Subcutaneous abdominal adipose tissue (tissue), 5 donors: ENCODE results near the gene TRIO.
"Not testable (repeated sequence)": the region's sequence is repeated elsewhere in the genome, so short reads cannot be mapped to it uniquely, and the experiment has no call there.

ENCODE experiments used
- H3K27ac ChIP-seq: one replicate; pipeline ENCODE4 v1.7.0; 2013; ENCODE audit warnings: low read depth, mild to moderate bottlenecking, inconsistent platforms, low read length, moderate library complexity
- H3K27me3 ChIP-seq, 5 donors: one replicate each; pipeline ENCODE4 v1.7.0; 2013; ENCODE audit warnings: low read length in 5 of 5, inconsistent platforms in 1 of 5; ENCODE audit not compliant: control insufficient read depth in 5 of 5, insufficient read depth in 4 of 5
- H3K36me3 ChIP-seq, 5 donors: one replicate each; pipeline ENCODE4 v1.7.0; 2013; ENCODE audit warnings: low read length in 5 of 5; ENCODE audit not compliant: control insufficient read depth in 5 of 5, insufficient read depth in 5 of 5
- H3K4me1 ChIP-seq, 5 donors: one replicate each; pipeline ENCODE4 v1.7.0; 2013; ENCODE audit warnings: low read length in 5 of 5, mild to moderate bottlenecking in 3 of 5, moderate library complexity in 1 of 5; ENCODE audit not compliant: control insufficient read depth in 5 of 5, insufficient read depth in 5 of 5
- H3K4me3 ChIP-seq, 5 donors: one replicate each; pipeline ENCODE4 v1.7.0; 2013; ENCODE audit warnings: low read length in 5 of 5, low read depth in 1 of 5
- H3K9ac ChIP-seq, 5 donors: one replicate each; pipeline ENCODE4 v1.7.0; 2013; ENCODE audit warnings: low read length in 5 of 5, mild to moderate bottlenecking in 4 of 5, moderate library complexity in 3 of 5
- H3K9me3 ChIP-seq, 5 donors: one replicate each; pipeline ENCODE4 v1.7.0; 2013; ENCODE audit warnings: low read length in 5 of 5; ENCODE audit not compliant: control insufficient read depth in 5 of 5
- donor health status: healthy.
- donor health status: healthy.
- donor health status: healthy.
- donor health status: healthy.
- donor health status: healthy.

The TRIO gene

DNA sequence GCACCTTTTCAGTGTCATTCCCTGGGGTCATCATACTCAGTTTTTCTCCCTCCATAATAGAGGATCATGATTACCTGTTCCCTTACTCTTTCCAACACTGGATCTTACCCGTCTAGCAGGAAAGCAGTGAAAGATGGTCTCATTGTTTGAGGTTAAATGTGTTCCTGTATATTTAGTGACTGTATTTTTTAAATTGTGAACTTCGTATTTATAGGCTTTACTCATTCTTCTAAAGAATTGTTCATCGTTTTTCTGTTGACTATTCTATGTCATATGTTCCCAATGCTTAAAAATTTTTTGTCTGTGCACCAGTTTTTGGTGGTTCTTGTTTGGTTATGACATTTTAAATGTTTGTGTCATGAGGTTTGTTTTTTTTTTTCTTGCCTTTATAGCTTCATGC is 233.6 kb downstream of the TRIO start:
- Histone ChIP-seq H3K36me3 (peaks cover 46 to 91% (median 70%) of the 10 kb centered on the region in 5 donors), H3K4me1 (no peaks in the 10 kb centered on the region), H3K9ac (no peak overlapping the region)

DNA sequence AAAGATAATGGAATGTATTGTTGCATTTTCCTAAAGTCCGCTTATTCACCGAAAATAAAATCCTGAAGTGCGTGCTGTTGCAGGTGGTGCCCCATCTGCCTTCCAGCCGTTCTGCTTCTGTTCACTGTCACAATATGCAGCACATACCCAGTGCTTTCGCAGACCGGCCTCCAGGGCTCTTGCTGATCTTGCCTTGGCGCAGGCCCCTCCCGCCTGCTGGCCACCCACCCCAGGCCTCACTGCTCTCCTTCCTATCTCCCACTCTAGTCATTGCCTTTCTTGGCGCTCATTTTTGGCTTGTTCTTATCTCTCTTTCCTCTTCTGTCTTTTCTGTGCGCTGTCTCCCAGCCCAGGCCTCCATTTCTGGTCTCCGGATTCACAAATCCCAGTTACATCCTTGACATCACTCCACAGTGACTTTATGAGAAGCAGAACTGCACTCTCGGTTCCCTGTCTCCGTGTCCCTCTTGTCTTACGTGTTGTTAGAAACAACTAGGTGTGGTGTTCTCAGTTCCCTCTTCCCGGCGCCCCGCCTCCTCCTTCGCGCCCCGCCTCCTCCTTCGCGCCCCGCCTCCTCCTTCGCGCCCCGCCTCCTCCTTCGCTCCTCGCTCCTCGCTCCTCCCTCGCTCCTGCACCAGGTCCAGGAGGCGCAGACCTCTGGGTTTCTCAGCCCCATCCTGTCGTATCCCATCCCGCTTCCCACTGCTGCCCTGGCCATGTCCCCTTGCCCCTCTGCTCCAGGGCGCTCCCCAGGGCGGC is 236.8 kb downstream of the TRIO start:
- peaks cover 35 to 85% (median 70%) of the 10 kb centered on the region in 5 donors for H3K36me3 ChIP-seq
- H3K9me3 ChIP-seq, result no peaks in the 10 kb centered on the region
- H3K27me3 ChIP-seq, result no peaks in the 10 kb centered on the region
- H3K4me3 ChIP-seq, result no peak overlapping the region
- no peak overlapping the region for H3K27ac ChIP-seq
- H3K9ac ChIP-seq, result no peak overlapping the region
- H3K4me1 ChIP-seq, result peaks cover 0 to 3% (median 0%) of the 10 kb centered on the region in 5 donors

More for the DNA sequence above, 233.6 kb downstream of the TRIO start:
- no peak overlapping the region for H3K4me3 ChIP-seq
- H3K27ac ChIP-seq, result no peak overlapping the region
- no peaks in the 10 kb centered on the region for H3K9me3 ChIP-seq
- no peaks in the 10 kb centered on the region for H3K27me3 ChIP-seq

DNA sequence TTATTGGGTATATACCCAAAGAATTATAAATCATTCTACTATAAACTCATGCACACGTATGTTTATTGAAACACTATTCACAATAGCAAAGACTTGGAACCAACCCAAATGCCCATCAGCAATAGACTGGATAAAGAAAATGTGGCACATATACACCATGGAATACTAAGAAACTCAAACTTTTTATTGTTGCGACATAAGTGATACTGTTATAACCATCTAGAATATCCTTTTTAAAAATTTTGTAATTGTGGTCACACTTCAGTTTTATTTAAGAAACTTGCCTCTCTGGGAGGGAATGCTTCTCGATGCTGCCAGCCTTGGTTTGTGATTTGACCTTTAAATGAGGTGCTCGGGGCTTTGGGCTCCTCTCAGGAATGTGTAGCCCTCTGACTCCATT is 237.6 kb downstream of the TRIO start:
- H3K27me3 ChIP-seq, result no peaks in the 10 kb centered on the region
- H3K4me1 ChIP-seq, result peaks cover 0 to 3% (median 0%) of the 10 kb centered on the region in 5 donors
- no peak overlapping the region for H3K4me3 ChIP-seq
- no peaks in the 10 kb centered on the region for H3K9me3 ChIP-seq
- peaks cover 34 to 83% (median 70%) of the 10 kb centered on the region in 5 donors for H3K36me3 ChIP-seq
- no peak overlapping the region for H3K9ac ChIP-seq
- H3K27ac ChIP-seq, result no peak overlapping the region

DNA sequence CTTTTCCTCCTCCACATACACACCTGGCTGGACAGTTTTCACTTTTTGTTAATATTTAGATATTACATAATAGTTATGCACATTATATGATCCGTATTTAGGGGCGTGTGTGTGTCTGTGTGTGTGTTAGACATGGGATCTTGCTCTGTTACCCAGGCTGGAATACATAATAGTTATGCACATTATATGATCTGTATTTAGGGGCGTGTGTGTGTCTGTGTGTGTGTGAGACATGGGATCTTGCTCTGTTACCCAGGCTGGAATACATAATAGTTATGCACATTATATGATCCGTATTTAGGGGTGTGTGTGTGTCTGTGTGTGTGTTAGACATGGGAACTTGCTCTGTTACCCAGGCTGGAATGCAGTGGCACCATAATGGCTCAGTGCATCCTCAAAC is 239.5 kb downstream of the TRIO start:
- Histone ChIP-seq H3K4me1 (peaks cover 0 to 3% (median 0%) of the 10 kb centered on the region in 5 donors), H3K4me3 (no peak overlapping the region), H3K27me3 (no peaks in the 10 kb centered on the region), H3K36me3 (peaks cover 26 to 82% (median 68%) of the 10 kb centered on the region in 5 donors), H3K9me3 (no peaks in the 10 kb centered on the region), H3K9ac (no peak overlapping the region), H3K27ac (no peak overlapping the region)

DNA sequence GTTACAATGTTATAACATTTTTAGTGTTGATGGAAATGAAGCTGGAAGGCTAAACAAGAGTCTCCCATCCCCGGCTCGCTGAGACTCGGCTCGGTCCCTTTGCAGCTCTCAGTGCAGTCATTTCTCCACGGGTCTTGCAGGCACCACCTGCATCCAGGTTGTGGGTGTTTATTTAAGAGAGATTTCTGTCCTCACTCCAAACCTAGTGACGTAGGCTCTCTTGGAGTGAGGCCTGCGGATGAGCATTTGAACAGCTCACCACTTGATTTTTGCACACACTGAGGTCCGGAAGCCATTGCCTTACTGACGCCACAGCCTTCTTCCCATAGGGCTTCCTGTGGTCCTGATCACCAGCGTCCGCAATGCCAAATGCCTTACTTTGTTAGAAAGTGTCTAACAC is 240.8 kb downstream of the TRIO start:
- Histone ChIP-seq H3K4me3 (no peak overlapping the region), H3K4me1 (peaks cover 0 to 3% (median 0%) of the 10 kb centered on the region in 5 donors), H3K27me3 (no peaks in the 10 kb centered on the region), H3K36me3 (peaks cover 34 to 82% (median 71%) of the 10 kb centered on the region in 5 donors), H3K27ac (no peak overlapping the region), H3K9ac (no peak overlapping the region), H3K9me3 (no peaks in the 10 kb centered on the region)

DNA sequence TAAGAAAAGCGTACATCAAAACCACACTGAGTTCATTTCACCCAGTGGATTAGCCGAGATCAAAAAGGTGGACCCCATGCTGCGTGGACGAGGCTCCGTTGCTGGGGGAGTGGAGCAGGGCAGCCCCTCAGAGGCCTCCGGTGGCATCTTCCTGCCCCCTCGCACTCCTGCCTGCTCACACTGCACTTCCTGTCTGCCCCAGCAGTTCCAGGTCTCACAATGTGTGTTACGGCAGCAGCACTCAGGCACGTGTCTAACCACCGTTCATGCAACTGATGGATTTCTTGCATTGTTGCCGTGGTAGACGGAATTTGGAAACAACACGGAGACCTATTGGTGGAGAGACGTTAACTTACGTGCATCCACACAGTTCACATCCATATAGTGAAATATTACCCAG is 241.9 kb downstream of the TRIO start:
- Histone ChIP-seq H3K9ac (no peak overlapping the region), H3K27me3 (no peaks in the 10 kb centered on the region), H3K9me3 (no peaks in the 10 kb centered on the region), H3K27ac (no peak overlapping the region), H3K4me1 (peaks cover 0 to 7% (median 5%) of the 10 kb centered on the region in 5 donors), H3K36me3 (peaks cover 43 to 82% (median 69%) of the 10 kb centered on the region in 5 donors), H3K4me3 (no peak overlapping the region)

DNA sequence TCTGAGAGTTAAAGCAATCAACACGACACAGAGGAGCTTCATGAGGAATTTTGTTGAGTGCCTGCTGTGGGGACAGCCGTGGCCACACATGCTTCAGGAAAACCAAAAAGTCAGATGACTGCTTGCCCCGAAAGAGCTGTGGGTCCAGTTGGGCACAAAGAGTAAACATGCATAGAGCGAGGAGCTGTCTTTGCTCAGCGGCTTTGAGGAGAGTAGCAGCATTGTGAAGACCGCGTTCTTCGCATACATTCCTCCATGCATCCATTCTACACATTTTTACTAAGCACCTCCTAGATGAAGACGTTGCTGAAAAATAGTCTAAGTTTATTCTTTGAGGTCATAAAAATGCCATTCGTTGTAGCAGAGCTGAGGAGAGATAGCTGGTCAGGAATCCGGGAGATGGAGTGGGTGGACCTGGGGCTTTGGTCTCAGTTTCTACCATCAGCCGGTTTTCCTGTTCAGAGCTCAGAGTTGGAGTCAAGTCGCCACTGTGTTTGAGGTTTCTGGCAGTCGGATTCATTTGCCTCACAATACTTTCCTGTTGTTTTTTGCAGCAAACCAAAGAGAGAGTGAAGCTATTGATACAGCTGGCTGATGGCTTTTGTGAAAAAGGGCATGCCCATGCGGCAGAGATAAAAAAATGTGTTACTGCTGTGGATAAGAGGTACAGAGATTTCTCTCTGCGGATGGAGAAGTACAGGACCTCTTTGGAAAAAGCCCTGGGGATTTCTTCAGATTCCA is 243.9 kb downstream of the TRIO start:
- H3K27ac ChIP-seq, result no peak overlapping the region
- no peak overlapping the region for H3K4me3 ChIP-seq
- H3K9me3 ChIP-seq, result no peaks in the 10 kb centered on the region
- no peaks in the 10 kb centered on the region for H3K27me3 ChIP-seq
- H3K9ac ChIP-seq, result no peak overlapping the region
- peaks cover 51 to 85% (median 75%) of the 10 kb centered on the region in 5 donors for H3K36me3 ChIP-seq
- peaks cover 0 to 7% (median 5%) of the 10 kb centered on the region in 5 donors for H3K4me1 ChIP-seq

DNA sequence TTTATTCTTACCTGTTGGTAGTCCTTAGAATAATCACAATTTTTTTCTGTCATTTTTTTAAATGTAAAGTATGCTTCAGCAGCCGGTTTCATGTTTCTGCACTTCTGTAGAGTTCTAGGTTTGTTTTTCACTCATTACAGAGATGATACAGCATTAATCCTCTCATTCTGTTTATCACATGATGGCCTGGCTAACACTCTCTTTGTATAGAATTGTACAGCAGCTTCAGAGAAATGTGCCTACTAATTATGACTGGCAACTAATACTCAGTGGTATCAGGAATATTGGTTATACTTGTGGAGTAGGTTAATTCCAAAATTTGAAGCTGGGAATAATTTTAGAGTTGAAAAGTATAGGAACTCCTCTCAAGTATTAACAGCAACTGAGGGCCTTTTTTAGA is 245.6 kb downstream of the TRIO start:
- Histone ChIP-seq H3K9me3 (no peaks in the 10 kb centered on the region), H3K9ac (no peak overlapping the region), H3K4me1 (peaks cover 0 to 6% (median 4%) of the 10 kb centered on the region in 5 donors), H3K36me3 (peaks cover 58 to 83% (median 65%) of the 10 kb centered on the region in 5 donors), H3K4me3 (no peak overlapping the region), H3K27me3 (no peaks in the 10 kb centered on the region), H3K27ac (no peak overlapping the region)

DNA sequence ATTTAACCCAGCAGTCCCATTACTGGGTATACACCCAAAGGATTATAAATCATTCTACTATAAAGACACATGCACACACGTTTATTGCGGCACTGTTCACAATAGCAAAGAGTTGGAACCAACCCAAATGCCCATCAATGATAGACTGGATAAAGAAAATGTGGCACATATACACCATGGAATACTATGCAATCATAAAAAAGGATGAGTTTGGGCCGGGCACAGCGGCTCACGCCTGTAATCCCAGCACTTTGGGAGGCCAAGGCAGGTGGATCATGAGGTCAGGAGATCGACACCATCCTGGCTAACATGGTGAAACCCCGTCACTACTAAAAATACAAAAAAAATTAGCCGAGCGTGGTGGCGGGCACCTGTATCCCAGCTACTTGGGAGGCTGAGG is 249.4 kb downstream of the TRIO start:
- not testable (repeated sequence) for H3K9me3 ChIP-seq, H3K9ac ChIP-seq, H3K4me3 ChIP-seq, H3K27ac ChIP-seq, H3K27me3 ChIP-seq
- Histone ChIP-seq H3K4me1 (peaks cover 0 to 13% (median 10%) of the 10 kb centered on the region in 5 donors), H3K36me3 (peaks cover 53 to 90% (median 73%) of the 10 kb centered on the region in 5 donors)

DNA sequence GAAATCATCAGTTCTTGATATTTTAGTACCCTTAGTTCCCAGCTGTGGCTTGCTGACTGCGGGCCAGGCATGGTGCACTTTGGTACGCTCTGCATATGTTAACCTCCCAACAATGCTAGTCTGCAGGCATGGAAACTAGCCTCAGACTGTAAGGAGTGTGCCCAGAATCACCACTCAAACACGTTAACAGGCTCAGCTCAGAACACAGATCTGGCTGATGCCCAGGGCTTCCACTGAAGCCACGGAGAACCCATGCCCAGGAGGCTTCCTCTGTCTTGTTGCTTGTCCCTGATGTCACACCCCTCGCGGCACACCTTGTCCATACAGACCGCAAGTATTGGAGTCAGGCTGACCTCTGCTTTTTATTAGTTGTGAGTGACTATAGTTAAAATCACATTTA is 251.2 kb downstream of the TRIO start:
- no peak overlapping the region for H3K27ac ChIP-seq
- peaks cover 40 to 80% (median 67%) of the 10 kb centered on the region in 5 donors for H3K36me3 ChIP-seq
- H3K9me3 ChIP-seq, result no peaks in the 10 kb centered on the region

More for the DNA sequence above, 251.2 kb downstream of the TRIO start:
- H3K4me1 ChIP-seq, result peaks cover 0 to 21% (median 18%) of the 10 kb centered on the region in 5 donors
- no peaks in the 10 kb centered on the region for H3K27me3 ChIP-seq
- H3K9ac ChIP-seq, result no peak overlapping the region
- no peak overlapping the region for H3K4me3 ChIP-seq
